CD1c-positive myeloid dendritic cell (primary cell): ENCODE data around the gene MEGF11.

Experiments used
- DNase-seq: peaks from one replicate; pipeline ENCODE4 v3.0.0-alpha.2; 2016; ENCODE audit errors: extremely low spot score

MEGF11 gene

DNA sequence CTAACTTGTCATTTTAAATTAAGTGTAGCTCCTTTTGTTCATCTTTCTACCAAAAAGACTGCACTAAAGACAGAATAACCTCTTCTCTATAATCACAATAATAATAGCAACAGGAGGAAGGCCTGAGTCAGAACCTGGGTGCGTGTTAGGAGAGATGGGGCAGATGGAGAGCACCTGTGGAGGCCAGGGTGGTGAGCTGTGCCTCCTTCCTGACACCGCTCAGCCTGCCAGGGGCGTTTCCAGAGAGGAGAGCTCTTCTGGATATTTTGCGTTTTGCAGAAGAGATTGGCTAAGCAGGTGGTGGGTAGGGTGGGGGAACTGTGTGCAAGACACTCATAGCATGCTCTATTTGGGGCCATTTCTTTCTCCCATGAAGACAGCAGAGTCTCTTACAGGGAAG lies 83.5 kb downstream of the MEGF11 start:
- no peak for DNase-seq

- no peak for DNase-seq
These were observed 83.9 kb downstream of the MEGF11 start for GRCh38 chr15:66169625-66170024.

DNA sequence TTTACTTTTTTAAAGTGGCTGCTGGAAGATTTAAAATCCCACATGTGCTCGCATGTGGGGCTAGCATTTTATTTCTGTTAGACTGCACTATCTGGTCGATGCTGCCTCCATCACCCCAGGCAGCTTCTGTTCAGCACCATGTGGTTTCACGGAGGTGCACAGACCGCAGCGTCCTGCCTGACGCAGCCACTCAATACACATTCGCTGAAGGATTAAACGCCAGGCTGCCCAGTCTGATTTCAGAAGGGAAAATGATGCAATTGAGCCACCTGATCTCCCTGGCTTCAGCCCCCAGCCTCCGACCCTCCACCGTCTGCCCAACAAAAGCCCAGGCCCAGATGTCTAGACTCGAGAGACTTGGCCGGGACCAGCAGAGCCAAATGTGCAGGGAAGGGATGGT lies 84.5 kb downstream of the MEGF11 start:
- no peak for DNase-seq

GRCh38 chr15:66167854-66168253 lies 85.7 kb downstream of the MEGF11 start:
- DNase-seq, result no peak

GRCh38 chr15:66165856-66166255 lies 87.7 kb downstream of the MEGF11 start:
- DNase-seq, result no peak

DNA sequence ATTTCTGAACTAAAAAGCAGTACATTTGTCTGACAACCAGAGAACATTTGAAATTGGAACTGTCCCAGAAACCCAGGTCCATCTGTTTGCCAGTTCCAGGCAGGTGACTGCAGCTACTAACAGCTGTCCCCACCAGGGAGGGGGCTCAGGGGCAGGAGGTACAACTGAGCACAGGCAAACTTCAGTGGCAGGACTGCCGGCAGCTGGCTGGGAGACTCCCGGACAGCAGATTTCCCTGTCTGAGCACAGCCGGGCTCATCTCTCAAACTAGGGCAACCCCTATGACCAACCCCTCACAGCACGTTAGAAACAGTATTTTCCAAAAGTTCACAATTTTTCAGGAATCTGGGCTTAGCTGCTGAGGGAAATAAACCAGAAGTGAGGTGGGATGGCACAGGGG lies 88.8 kb downstream of the MEGF11 start:
- DNase-seq, result no peak

GRCh38 chr15:66163553-66163952 lies 90.0 kb downstream of the MEGF11 start:
- no peak for DNase-seq

DNA sequence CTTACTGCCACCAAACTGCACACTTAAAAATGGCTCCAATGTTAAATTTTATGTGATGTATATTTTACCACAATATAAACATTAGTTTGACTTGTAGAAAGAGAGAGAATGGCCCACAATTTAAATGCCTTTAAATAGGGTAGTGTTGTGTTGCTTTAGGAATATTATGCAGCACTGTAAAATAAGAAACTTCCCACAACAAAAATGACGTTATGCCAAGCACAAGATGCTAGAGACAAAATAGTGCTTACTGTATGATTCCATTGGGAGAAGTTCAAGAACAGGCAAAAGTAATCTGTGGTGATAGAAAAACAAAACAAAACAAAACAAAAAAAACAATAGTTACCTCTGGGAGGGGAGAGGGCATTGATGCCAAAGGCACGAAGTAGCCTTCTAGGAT lies 91.3 kb downstream of the MEGF11 start:
- no peak for DNase-seq

GRCh38 chr15:66161575-66162118 lies 91.9 kb downstream of the MEGF11 start:
- no peak for DNase-seq

GRCh38 chr15:66161108-66161507 lies 92.4 kb downstream of the MEGF11 start:
- DNase-seq, result no peak

DNA sequence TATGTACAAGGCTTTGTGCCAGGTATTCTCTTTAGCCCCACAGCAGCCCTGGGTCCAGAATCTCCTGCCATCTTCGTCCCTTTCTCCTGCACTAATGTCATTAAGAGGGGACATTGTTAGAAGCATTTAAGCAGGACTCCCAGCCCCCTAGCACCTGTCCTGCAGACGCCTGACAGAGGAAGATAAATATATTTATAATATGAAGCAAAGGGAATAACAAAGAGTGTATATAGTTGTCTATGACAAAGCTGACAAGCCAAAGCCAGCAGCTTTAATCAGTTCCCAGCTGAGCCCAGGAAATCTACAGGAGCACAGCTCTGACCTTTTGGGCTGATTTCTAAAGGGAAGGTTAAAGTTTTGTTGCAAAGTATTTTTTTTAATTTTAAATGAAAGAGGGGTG lies 96.0 kb downstream of the MEGF11 start:
- DNase-seq, result no peak

DNA sequence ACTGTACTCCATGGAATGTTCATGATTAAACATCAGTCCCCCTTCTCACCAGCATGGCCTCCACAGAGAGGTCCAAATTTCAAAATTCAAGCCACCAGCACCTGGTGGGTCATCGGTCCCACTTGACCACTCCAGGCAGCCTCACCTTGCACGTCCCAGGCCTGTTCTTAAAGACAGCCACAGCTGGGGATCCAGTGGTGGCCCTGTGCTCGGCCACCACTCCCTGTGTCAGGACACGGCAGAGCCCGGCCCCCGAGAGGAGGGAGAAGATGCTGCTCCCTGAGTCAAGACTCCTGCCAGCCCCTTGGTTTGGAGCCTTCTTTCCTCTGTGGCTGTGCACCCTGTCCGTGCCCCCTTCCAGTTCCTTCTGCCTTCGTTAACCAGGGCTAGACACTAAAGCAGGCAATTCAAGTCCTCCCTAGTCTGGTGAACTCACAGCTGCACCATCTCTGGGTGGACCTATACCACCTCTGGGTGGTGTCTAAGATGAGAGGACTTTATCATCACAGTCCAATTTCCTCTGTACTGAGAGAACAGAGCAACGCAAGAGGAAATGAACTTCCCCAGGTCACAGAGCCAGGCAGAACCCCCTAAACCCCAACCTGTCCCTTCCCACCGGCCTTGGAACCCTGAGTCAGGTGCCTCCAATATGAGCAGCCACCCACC lies 97.1 kb downstream of the MEGF11 start:
- DNase-seq, result no peak

DNA sequence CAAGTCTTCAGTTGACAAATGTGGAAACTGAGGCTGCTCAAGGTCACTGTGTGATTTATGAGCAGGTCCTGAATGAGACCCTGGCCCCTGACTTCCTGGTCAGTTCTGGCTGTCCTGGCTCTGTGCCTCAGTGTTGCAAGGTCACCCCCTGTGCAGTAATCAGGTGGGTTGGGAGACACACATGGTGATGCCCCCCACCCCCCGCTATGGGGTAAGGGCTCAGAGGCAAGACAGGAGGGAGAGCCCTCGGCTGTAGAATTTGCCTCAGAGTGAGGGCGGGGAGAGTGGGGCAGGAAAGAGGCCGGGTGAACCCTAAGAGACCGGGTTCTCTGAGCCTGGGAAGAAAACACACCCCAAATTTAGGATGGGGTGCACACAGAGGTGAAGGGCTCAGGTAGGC lies 98.5 kb downstream of the MEGF11 start:
- no peak for DNase-seq

DNA sequence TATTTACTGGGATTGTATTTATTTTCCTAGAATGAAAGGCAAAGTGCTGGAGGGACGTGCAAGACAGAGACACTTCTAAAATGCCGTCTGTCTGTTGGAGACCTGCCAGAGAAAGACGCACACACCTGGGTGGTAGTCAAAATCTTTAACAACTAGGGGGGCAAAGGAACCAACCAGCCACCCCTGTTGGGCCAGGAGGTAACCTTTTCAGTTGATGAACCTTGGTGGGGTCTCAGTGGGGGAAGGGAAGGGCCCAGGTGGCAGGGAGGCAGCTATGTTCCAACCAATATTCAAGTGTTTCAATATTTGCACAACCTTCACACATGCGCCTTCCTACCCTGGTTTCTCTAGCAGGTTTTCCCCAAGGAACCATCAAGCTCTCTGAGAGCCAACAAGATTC lies 99.0 kb downstream of the MEGF11 start:
- no peak for DNase-seq

GRCh38 chr15:66153549-66154415 lies 99.8 kb downstream of the MEGF11 start:
- DNase-seq, result no peak

DNA sequence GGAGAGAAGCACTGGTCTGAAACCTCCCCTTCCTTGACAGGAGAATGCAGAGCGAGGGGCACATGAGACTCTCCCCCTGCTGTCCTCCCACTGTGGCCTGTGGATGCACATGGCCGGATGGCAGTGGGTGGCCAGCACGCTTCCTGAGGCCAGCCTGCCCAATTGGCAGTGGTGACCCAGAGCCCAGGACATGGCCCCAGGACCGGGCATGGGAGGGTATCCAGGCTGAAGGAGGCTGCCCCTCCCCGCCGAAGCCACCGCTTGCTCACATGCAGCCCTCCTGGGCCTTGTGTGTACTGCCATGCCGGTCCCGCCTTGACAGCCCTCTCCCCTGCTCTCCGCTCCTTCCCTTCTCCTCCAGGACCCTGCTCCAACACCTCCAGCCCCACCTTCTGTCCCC lies 100.9 kb downstream of the MEGF11 start:
- DNase-seq, result no peak

- DNase-seq, result no peak
These were observed 101.7 kb downstream of the MEGF11 start for GRCh38 chr15:66151809-66152208.

DNA sequence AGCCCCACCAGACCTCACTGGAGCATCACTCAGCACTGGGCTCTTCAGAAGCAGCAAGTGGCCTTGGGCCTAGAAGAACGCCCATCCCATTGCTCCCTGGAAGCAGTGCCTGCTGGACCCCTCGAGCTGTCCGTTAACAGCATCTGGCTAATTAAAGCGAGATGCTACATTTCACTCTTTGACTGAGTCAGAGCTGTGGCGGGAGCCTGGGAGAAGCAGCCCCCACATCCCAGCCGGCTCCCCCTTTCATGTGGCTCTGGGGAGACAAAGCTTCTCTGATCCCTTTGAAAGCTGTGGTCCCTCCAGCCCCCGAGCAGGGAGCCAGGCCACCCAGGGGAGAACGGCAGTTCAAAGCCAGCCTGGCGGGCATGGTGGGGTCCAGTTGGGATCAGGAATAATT lies 103.7 kb downstream of the MEGF11 start:
- DNase-seq, result no peak

- no peak for DNase-seq
These were observed 105.4 kb downstream of the MEGF11 start for GRCh38 chr15:66148187-66148586.

GRCh38 chr15:66147440-66147839 lies 106.1 kb downstream of the MEGF11 start:
- no peak for DNase-seq

DNA sequence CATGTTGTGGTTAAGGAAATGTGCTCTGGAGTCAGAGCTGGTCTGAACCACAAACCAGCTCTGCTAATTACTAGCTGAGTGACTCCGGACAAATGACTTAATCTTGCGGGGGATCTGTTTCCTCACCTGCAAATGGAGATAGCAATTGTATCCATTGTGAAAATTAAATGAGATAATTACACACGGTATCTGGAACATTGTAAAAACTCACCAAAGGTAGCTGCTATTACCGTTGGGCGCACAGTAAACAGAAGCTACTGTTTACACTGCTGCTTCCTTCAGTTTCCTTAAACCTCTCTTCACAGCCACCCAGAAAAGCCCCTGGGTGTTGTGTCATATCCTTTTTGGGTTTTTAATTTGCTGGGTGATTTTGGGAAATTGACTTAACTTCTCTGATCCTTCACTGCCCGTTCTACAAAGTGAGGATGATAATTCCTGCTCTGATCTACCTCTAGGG lies 107.8 kb downstream of the MEGF11 start:
- no peak for DNase-seq

- no peak for DNase-seq
These were observed 108.4 kb downstream of the MEGF11 start for GRCh38 chr15:66144978-66145725.
